Measurements from ENCODE around the gene UNC79. TPM values are rescaled to one million over a fixed set of nuclear protein-coding genes. Genes with fewer than 3 reads are reported as not detected.

UNC79 gene
- total RNA-seq, 2 donors from 2014 or later: 6.0 to 14.4 TPM

- H3K27ac Mint-ChIP-seq: no peak overlapping the region
- H3K4me3 Mint-ChIP-seq: no peak overlapping the region
- no peaks in the 10 kb centered on the region for H3K4me1 ChIP-seq (ENCODE audit: control insufficient read depth, insufficient read depth, low read length)
- no peak overlapping the region for H3K4me3 ChIP-seq (ENCODE audit: low read length)
- no peaks in the 10 kb centered on the region for H3K4me1 Mint-ChIP-seq
- peaks cover 39% of the 10 kb centered on the region for H3K36me3 Mint-ChIP-seq (ENCODE audit: low read depth)
- no peaks in the 10 kb centered on the region for H3K9me3 Mint-ChIP-seq
- no peaks in the 10 kb centered on the region for H3K27me3 ChIP-seq (ENCODE audit: control insufficient read depth, insufficient read depth, low read length, poor library complexity, severe bottlenecking)
- no peaks in the 10 kb centered on the region for H3K27me3 Mint-ChIP-seq (ENCODE audit: insufficient read depth)
- peaks cover 11% of the 10 kb centered on the region for H3K36me3 ChIP-seq (ENCODE audit: control insufficient read depth, insufficient read depth, low read length)
- no peak overlapping the region for H3K27ac ChIP-seq (ENCODE audit: low read depth, low read length)
- TF ChIP-seq, protein P1, sequence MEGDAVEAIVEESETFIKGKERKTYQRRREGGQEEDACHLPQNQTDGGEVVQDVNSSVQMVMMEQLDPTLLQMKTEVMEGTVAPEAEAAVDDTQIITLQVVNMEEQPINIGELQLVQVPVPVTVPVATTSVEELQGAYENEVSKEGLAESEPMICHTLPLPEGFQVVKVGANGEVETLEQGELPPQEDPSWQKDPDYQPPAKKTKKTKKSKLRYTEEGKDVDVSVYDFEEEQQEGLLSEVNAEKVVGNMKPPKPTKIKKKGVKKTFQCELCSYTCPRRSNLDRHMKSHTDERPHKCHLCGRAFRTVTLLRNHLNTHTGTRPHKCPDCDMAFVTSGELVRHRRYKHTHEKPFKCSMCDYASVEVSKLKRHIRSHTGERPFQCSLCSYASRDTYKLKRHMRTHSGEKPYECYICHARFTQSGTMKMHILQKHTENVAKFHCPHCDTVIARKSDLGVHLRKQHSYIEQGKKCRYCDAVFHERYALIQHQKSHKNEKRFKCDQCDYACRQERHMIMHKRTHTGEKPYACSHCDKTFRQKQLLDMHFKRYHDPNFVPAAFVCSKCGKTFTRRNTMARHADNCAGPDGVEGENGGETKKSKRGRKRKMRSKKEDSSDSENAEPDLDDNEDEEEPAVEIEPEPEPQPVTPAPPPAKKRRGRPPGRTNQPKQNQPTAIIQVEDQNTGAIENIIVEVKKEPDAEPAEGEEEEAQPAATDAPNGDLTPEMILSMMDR (conservative IDR thresholded peaks at IDR 0.05): no peak
- no peak overlapping the region for H3K9ac ChIP-seq (ENCODE audit: extremely low read depth, low read length, poor library complexity, severe bottlenecking)
- DNase-seq: no peak
- no peaks in the 10 kb centered on the region for H3K9me3 ChIP-seq (ENCODE audit: control insufficient read depth, low read length)
- WGBS, 2 experiments (ENCODE audit: insufficient coverage in 1 of 2, insufficient read length in 1 of 2): 93 to 96% methylated on average over 12 to 19 of the region's 19 CpGs
Measured at GRCh38 chr14:93727917-93728650, 297.3 kb downstream of the UNC79 start.

- no peak for DNase-seq
- Mint-ChIP-seq H3K36me3 (ENCODE audit: low read depth) (peaks cover 41% of the 10 kb centered on the region), H3K27me3 (ENCODE audit: insufficient read depth) (no peaks in the 10 kb centered on the region), H3K4me3 (no peak overlapping the region), H3K27ac (no peak overlapping the region), H3K4me1 (peaks cover 4% of the 10 kb centered on the region), H3K9me3 (no peaks in the 10 kb centered on the region)
- Histone ChIP-seq H3K9ac (ENCODE audit: extremely low read depth, low read length, poor library complexity, severe bottlenecking) (no peak overlapping the region), H3K36me3 (ENCODE audit: control insufficient read depth, insufficient read depth, low read length) (peaks cover 11% of the 10 kb centered on the region), H3K4me1 (ENCODE audit: control insufficient read depth, insufficient read depth, low read length) (no peaks in the 10 kb centered on the region), H3K27ac (ENCODE audit: low read depth, low read length) (no peak overlapping the region), H3K4me3 (ENCODE audit: low read length) (no peak overlapping the region), H3K9me3 (ENCODE audit: control insufficient read depth, low read length) (no peaks in the 10 kb centered on the region), H3K27me3 (ENCODE audit: control insufficient read depth, insufficient read depth, low read length, poor library complexity, severe bottlenecking) (no peaks in the 10 kb centered on the region)
- TF ChIP-seq, protein P1 (conservative IDR thresholded peaks at IDR 0.05): no peak
- 89 to 98% methylated on average over 6 to 8 of the region's 8 CpGs for WGBS, 2 experiments (ENCODE audit: insufficient coverage in 1 of 2, insufficient read length in 1 of 2)
Measured at GRCh38 chr14:93728651-93729016, 297.9 kb downstream of the UNC79 start.

DNA sequence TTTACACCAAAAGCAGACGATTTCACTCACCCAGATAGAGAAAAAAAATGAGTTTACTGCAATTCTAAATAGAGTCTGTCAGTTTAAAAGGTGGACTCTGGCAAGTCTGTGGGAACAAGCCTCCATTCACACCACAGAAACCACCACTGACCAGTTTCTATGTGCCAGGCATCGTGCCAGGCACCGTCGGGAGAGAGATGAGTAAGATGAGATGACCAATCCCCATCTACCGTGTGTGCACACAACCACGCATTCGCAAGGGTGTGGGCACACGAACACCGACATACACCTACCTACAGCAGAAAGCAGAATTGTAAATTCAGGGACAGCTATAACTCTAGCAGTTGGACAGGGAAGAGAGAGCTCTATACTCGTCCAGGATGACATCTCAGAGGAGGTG, 299.3 kb downstream of the UNC79 start:
- Histone ChIP-seq H3K4me3 (ENCODE audit: low read length) (no peak overlapping the region), H3K36me3 (ENCODE audit: control insufficient read depth, insufficient read depth, low read length) (peaks cover 11% of the 10 kb centered on the region), H3K27ac (ENCODE audit: low read depth, low read length) (no peak overlapping the region), H3K9ac (ENCODE audit: extremely low read depth, low read length, poor library complexity, severe bottlenecking) (no peak overlapping the region), H3K4me1 (ENCODE audit: control insufficient read depth, insufficient read depth, low read length) (no peaks in the 10 kb centered on the region), H3K9me3 (ENCODE audit: control insufficient read depth, low read length) (no peaks in the 10 kb centered on the region), H3K27me3 (ENCODE audit: control insufficient read depth, insufficient read depth, low read length, poor library complexity, severe bottlenecking) (no peaks in the 10 kb centered on the region)
- Mint-ChIP-seq H3K4me3 (no peak overlapping the region), H3K27me3 (ENCODE audit: insufficient read depth) (no peaks in the 10 kb centered on the region), H3K9me3 (no peaks in the 10 kb centered on the region), H3K4me1 (peaks cover 4% of the 10 kb centered on the region), H3K27ac (no peak overlapping the region), H3K36me3 (ENCODE audit: low read depth) (peaks cover 49% of the 10 kb centered on the region)
- 93 to 99% methylated on average over 6 to 10 of the region's 10 CpGs for WGBS, 2 experiments (ENCODE audit: insufficient coverage in 1 of 2, insufficient read length in 1 of 2)
- TF ChIP-seq, protein P1 (conservative IDR thresholded peaks at IDR 0.05): no peak
- DNase-seq: no peak
